Natural killer cell treated with Interleukin-12 subunit alpha and Interleukin-12 subunit beta and Interleukin-15 and Interleukin-18, amount 100 ng/mL, for 72 hours (primary cell): ENCODE measurements around the gene CDC40. TPM values are rescaled to one million over a fixed set of nuclear protein-coding genes. Genes with fewer than 3 reads are reported as not detected.
"Not testable (repeated sequence)": the region's sequence is repeated elsewhere in the genome, so short reads cannot be mapped to it uniquely, and the experiment has no call there.

Experiments
- ATAC-seq, 2 donors: fragments of 150-1000 bp; cut with Tn5 transposase in 1 of 2; sonication (Bioruptor Pico), chemical (Tn5 transposase) in 1 of 2; 2 replicates each; pipeline ENCODE4 v1.10.0; 2021
- DNase-seq: peaks from one replicate; pipeline ENCODE4 v3.0.0; 2022; ENCODE audit warnings: low spot score
- H3K27ac Mint-ChIP-seq, 2 donors: 1 replicate in 1 of 2; 2 replicates in 1 of 2; pipeline ENCODE4 v1.8.0; 2022; ENCODE audit warnings: mixed read lengths in 2 of 2, mild to moderate bottlenecking in 1 of 2, moderate library complexity in 1 of 2
- H3K27me3 Mint-ChIP-seq, 2 donors: 1 replicate in 1 of 2; 2 replicates in 1 of 2; pipeline ENCODE4 v1.8.0; 2022; ENCODE audit warnings: mixed read lengths in 2 of 2
- H3K36me3 Mint-ChIP-seq: one replicate; pipeline ENCODE4 v1.8.0; 2022; ENCODE audit warnings: mixed read lengths
- H3K4me1 Mint-ChIP-seq, 2 donors: 1 replicate in 1 of 2; 2 replicates in 1 of 2; pipeline ENCODE4 v1.8.0; 2022; ENCODE audit warnings: low read depth in 2 of 2, mixed read lengths in 2 of 2, mild to moderate bottlenecking in 1 of 2
- H3K4me3 Mint-ChIP-seq: one replicate; pipeline ENCODE4 v1.8.0; 2022; ENCODE audit warnings: mixed read lengths
- H3K9me3 Mint-ChIP-seq: 2 replicates; pipeline ENCODE4 v1.8.0; 2022; ENCODE audit warnings: mixed read lengths
- total RNA-seq, 2 donors: library from RNA; stranded (reverse); gene quantifications; one replicate each; pipeline ENCODE4 v1.2.3, GENCODE V29; 2022

CDC40 gene
- total RNA-seq, 2 donors from 2014 or later: 26.0 to 30.6 TPM

DNA sequence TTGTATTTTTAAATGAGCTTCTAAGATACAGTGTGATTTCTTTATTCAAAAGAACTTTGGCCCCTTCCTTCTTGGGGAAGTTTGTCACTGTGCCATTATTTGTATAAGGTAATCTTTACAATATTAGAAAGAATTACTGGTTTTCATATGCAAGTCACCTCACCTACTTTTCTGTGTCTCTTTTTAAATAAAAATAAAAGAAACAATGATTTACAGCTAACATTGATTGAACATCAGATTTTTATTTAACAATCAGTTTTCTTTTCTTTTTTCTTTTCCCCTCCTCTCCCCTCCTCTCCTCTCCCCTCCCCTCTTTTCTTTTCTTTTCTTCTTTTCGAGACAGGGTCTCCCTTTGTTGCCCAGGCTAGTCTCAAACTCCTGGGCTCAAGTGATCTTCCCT, 46.0 kb downstream of the CDC40 start:
- H3K9me3 Mint-ChIP-seq: no peaks in the 10 kb centered on the region
- H3K27me3 Mint-ChIP-seq: no peaks in the 10 kb centered on the region
- DNase-seq (no peak), ATAC-seq (no peak)
- H3K4me3 Mint-ChIP-seq: no peak overlapping the region
- no peak overlapping the region for H3K27ac Mint-ChIP-seq
- H3K4me1 Mint-ChIP-seq: peaks cover 0 to 2% of the 10 kb centered on the region in 2 donors
- H3K36me3 Mint-ChIP-seq: peaks cover 5% of the 10 kb centered on the region

DNA sequence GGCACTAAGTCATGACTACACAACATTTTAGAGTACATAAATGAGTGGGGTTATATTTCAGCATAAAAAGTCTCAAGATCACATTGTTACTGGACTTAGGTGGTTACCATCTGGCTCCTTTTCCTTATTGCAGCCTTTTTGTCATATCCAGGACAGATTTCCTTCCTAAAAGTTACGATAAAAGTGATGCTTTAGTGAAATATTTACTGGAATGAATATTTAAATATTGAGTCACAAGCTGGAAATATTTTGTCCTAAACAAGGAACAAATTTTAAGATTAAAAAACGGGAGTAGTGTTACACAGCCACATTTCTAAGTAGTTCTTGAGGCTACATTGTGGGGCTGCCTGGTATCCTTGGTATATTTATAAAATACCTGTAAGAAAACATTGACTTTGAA, 52.2 kb downstream of the CDC40 start:
- Mint-ChIP-seq H3K27me3 (no peaks in the 10 kb centered on the region), H3K36me3 (no peaks in the 10 kb centered on the region), H3K9me3 (no peaks in the 10 kb centered on the region), H3K27ac (no peak overlapping the region), H3K4me1 (peaks cover 0 to 6% of the 10 kb centered on the region in 2 donors), H3K4me3 (no peak overlapping the region)
- DNase-seq (no peak), ATAC-seq (no peak)

DNA sequence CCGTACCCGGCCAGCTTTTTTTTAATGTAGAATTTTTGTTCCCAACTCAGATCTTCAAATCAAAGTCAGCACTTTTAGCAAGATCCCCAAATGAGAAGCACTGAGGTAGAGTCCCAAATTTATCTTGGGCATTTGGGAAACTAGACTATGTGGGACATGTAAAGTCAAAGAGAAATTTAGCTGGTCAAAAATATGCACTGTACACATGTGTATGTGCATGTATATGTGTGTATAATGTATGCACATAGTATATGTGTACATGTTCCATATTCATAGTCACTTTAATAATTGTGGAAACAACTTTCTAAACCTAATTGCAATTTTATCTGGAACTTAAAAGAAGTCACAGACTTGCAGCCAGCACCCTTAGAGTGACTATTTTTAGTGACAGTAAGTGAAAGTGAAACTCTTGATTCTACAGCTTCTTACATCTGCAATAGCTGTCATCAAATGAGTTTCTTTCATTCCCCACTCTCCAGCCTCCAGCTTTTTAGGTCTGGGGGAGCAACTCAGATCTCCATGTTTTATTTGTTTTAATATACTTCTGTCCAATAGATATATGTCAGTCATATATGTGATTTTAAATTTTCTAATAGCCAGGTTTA, 53.6 kb downstream of the CDC40 start:
- DNase-seq (no peak), ATAC-seq (peak; percentile 72 to 83)
- Mint-ChIP-seq H3K27ac (no peak overlapping the region), H3K27me3 (no peaks in the 10 kb centered on the region), H3K36me3 (no peaks in the 10 kb centered on the region), H3K4me3 (no peak overlapping the region), H3K9me3 (no peaks in the 10 kb centered on the region), H3K4me1 (peaks cover 0 to 6% of the 10 kb centered on the region in 2 donors)

GRCh38 chr6:110236007-110236406, 55.8 kb downstream of the CDC40 start:
- H3K4me3 Mint-ChIP-seq, H3K27me3 Mint-ChIP-seq, DNase-seq, H3K4me1 Mint-ChIP-seq, H3K27ac Mint-ChIP-seq, H3K9me3 Mint-ChIP-seq, H3K36me3 Mint-ChIP-seq, ATAC-seq: not testable (repeated sequence)

DNA sequence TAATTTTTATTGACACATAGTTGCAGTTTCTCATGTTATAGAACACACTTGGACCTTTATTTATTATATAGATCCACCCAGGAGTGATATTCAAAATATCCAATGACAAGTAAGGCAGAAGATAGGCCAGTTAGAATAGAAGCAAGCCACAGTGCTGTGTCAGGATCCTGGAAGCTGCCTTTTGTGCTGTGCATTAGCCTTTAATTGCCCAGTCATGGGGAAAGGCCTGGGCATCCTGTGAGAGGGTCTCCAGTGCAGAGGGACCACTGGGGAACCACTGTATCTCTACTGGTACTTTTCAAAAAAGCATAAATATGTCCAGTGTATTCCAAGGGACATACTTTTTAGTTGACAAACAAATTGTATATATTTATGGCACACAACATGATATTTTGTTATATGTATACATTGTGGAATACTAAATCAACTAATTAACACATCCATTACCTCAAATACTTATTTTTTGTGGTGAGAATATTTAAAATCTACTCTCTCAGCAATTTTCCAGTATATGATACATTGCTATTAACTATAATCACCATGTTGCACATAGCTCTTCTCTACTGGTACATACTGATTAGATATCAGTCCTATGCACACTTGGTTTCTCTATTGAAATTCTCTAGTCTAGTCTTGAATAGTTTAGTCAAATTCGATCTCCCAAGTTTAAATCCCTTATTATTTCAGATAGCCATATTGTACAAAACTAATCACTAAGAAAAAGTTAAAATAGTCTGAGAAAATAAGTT, 59.5 kb downstream of the CDC40 start:
- H3K4me1 Mint-ChIP-seq: peaks cover 0 to 3% of the 10 kb centered on the region in 2 donors
- H3K27me3 Mint-ChIP-seq: no peaks in the 10 kb centered on the region
- H3K4me3 Mint-ChIP-seq: no peak overlapping the region
- DNase-seq (no peak), ATAC-seq (no peak)
- H3K27ac Mint-ChIP-seq: no peak overlapping the region
- H3K9me3 Mint-ChIP-seq: no peaks in the 10 kb centered on the region
- no peaks in the 10 kb centered on the region for H3K36me3 Mint-ChIP-seq

DNA sequence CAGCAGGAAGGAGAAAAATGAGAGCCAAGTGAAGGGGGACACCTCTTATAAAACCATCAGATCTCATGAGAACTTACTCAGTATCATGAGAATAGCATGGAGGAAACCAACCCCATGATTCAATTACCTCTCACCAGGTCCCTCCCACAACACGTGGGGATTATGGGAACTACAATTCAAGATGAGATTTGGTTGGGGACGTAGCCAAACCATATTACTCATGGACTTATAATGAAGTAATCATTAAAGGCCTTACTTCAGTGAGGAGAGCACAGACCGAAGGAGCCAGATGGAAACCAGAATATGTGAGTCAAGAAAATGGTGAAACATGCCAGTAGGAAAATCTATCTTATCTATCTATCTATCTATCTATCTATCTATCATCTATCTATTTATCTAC, 64.4 kb downstream of the CDC40 start:
- H3K36me3 Mint-ChIP-seq, H3K27ac Mint-ChIP-seq, H3K9me3 Mint-ChIP-seq, ATAC-seq, H3K4me3 Mint-ChIP-seq, H3K27me3 Mint-ChIP-seq, DNase-seq, H3K4me1 Mint-ChIP-seq: not testable (repeated sequence)

DNA sequence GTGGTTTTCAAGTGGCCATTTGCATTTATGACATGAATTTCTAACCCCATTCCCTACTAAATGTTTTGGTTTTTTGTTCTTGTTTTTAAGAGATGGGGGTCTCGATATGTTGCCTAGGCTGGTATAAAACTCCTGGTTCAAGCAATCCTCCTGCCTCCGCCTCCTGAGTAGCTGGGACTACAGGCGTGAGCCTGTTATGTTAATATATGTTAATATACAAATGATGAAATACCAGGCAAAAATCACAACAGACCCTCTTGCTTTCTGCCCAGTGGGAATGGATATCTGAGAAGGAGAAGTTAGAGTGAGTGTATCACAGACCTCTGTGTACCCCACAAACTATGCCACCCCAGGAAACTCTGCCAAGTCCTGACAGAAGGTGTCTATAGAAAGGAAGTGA, 66.2 kb downstream of the CDC40 start:
- Mint-ChIP-seq H3K27me3 (no peaks in the 10 kb centered on the region), H3K4me3 (no peak overlapping the region), H3K9me3 (no peaks in the 10 kb centered on the region), H3K4me1 (no peaks in the 10 kb centered on the region), H3K36me3 (no peaks in the 10 kb centered on the region), H3K27ac (no peak overlapping the region)
- ATAC-seq (no peak), DNase-seq (no peak)

DNA sequence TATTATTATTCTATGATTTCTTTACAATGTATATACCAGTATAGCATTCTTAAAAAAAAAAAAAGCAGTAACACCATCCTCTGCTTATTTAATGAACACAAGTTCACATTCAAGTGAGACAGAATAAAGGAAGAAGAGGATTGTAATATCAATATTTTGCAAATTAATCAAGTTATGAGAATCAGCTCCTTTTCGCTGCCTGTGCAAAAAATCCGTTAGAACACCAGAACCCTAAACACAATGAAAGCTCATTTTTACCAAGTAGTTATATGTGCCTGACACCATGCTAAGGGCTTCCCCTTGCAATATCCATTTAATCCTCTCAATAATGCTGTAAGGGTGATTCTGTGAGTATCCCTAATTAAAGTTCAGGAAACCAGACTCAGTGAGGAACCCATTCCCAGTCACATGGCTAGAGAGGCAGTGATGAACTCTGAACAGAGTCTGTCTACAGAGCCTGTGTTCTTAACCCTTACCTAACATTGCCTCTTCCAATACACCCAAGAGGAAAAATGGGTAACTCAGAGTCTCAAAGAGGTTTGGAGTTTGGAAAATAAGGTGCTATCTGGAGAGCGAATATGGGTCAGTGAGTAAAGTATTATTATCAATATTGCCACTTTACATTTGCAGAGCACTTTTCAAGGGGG, 66.8 kb downstream of the CDC40 start:
- H3K4me3 Mint-ChIP-seq: no peak overlapping the region
- no peak overlapping the region for H3K27ac Mint-ChIP-seq
- no peak for ATAC-seq
- H3K36me3 Mint-ChIP-seq: no peaks in the 10 kb centered on the region
- no peak for DNase-seq
- no peaks in the 10 kb centered on the region for H3K4me1 Mint-ChIP-seq
- no peaks in the 10 kb centered on the region for H3K9me3 Mint-ChIP-seq
- H3K27me3 Mint-ChIP-seq: no peaks in the 10 kb centered on the region

DNA sequence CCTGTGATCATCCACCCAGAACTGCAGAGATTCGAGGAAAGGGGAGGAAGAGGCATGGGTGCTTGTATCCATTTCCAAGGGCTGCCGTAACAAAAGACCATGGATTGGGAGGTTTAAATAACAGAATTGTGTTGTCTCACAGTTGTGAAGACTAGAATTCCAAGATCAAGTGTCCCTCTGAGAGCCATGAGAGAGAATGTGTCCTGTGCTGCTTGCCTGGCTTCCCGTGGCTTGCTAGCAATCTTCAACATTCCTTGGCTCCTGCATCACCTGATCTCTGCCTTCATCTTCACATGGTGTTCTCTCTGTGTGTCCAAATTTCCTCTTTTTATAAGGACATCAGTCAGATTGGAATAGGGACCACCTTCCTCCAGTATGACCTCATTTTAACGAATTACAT, 69.8 kb downstream of the CDC40 start:
- H3K4me3 Mint-ChIP-seq: no peak overlapping the region
- no peaks in the 10 kb centered on the region for H3K9me3 Mint-ChIP-seq
- DNase-seq: no peak
- no peaks in the 10 kb centered on the region for H3K4me1 Mint-ChIP-seq
- no peaks in the 10 kb centered on the region for H3K36me3 Mint-ChIP-seq
- H3K27me3 Mint-ChIP-seq: peaks cover 0 to under 1% of the 10 kb centered on the region in 2 donors
- no peak overlapping the region for H3K27ac Mint-ChIP-seq
- no peak for ATAC-seq

DNA sequence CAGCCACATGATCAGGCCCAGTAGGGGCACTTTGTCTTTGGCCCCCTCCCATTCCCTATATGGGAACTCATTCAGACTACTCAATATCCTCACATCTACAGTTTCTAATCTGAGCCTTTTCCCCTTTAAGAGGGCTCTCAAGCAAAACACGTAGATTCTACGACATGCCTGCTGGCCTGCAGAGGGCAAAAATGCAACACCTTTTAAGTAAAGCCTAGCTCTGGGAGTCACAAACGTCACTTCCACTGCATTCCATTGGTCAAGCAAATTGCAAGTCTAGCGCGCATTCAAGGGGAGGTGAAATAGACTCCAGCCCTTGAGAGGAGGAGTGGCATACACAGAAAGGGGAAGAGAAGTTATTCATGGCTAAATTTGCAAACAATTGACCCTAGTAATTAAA, 70.6 kb downstream of the CDC40 start:
- DNase-seq (no peak), ATAC-seq (no peak)
- peaks cover 0 to 6% of the 10 kb centered on the region in 2 donors for H3K27me3 Mint-ChIP-seq
- H3K36me3 Mint-ChIP-seq: no peaks in the 10 kb centered on the region
- no peaks in the 10 kb centered on the region for H3K4me1 Mint-ChIP-seq
- H3K27ac Mint-ChIP-seq: no peak overlapping the region
- H3K4me3 Mint-ChIP-seq: no peak overlapping the region
- no peaks in the 10 kb centered on the region for H3K9me3 Mint-ChIP-seq

DNA sequence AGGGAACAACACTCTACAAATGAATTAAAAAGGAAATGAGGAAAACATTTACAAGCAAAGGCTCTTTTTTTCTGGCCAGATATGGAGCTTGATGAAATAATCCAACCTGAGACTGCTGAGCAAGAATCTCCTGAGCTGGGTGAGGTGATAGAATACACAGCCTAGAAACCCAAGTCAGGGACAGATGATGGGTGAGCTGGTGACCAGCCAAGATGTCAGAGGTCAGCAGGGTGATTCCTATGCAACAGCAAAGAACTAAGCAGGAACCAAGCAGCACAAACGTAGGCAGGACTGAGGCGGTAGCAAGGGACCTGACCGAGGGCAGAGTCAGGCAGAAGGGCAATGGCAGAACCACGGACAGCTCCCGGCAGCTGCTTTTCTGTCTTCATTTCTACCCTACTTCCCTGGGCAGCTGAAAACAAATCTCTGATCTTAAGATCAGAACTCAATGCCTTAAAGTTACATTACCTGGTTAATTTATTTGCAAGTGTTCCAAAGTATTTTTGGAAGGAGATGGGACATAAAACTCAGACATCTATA, 75.1 kb downstream of the CDC40 start:
- Mint-ChIP-seq H3K27me3 (peaks cover 8 to 12% of the 10 kb centered on the region in 2 donors), H3K27ac (no peak overlapping the region), H3K4me1 (no peaks in the 10 kb centered on the region), H3K36me3 (peaks cover 6% of the 10 kb centered on the region), H3K9me3 (no peaks in the 10 kb centered on the region), H3K4me3 (no peak overlapping the region)
- ATAC-seq (no peak), DNase-seq (no peak)

GRCh38 chr6:110256366-110256765, 76.1 kb downstream of the CDC40 start:
- peaks cover 9% of the 10 kb centered on the region for H3K36me3 Mint-ChIP-seq
- no peak overlapping the region for H3K4me3 Mint-ChIP-seq
- peaks cover 3% of the 10 kb centered on the region for H3K9me3 Mint-ChIP-seq
- no peak for ATAC-seq
- H3K27ac Mint-ChIP-seq: no peak overlapping the region
- no peaks in the 10 kb centered on the region for H3K4me1 Mint-ChIP-seq
- no peak for DNase-seq
- H3K27me3 Mint-ChIP-seq: peaks cover 12% of the 10 kb centered on the region in 2 donors

GRCh38 chr6:110265273-110265672, 85.0 kb downstream of the CDC40 start:
- peaks cover 8% of the 10 kb centered on the region for H3K9me3 Mint-ChIP-seq
- peaks cover 10% of the 10 kb centered on the region for H3K36me3 Mint-ChIP-seq
- peaks cover 3 to 18% of the 10 kb centered on the region in 2 donors for H3K27me3 Mint-ChIP-seq
- peaks cover 0 to 2% of the 10 kb centered on the region in 2 donors for H3K4me1 Mint-ChIP-seq
- ATAC-seq (no peak), DNase-seq (no peak)
- H3K4me3 Mint-ChIP-seq: no peak overlapping the region
- H3K27ac Mint-ChIP-seq: no peak overlapping the region

DNA sequence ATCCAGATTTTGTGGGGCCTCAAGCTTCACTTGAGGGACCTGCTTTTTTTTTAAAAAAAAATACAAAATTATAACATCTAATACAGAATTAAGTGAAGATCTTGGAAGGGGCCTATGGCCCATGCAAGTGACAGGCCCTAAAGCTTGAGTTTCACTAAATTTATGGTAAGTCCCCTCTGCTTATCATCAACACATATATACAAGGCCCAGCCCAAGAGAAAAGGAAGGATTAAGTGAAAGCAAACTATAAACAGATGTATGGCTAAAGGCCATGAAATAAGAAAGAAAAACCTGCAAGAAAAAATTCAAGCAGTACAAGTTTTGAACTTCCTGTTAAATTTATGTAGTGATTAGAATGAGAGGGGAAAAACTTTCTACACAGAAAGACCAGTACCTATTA, 86.8 kb downstream of the CDC40 start:
- H3K4me1 Mint-ChIP-seq: peaks cover 0 to 2% of the 10 kb centered on the region in 2 donors
- H3K27me3 Mint-ChIP-seq: peaks cover 0 to 7% of the 10 kb centered on the region in 2 donors
- DNase-seq (no peak), ATAC-seq (no peak)
- H3K36me3 Mint-ChIP-seq: peaks cover under 1% of the 10 kb centered on the region
- H3K9me3 Mint-ChIP-seq: no peaks in the 10 kb centered on the region
- no peak overlapping the region for H3K27ac Mint-ChIP-seq
- H3K4me3 Mint-ChIP-seq: no peak overlapping the region
